SK-N-SH (cell line): ENCODE measurements around the gene IL17REL. TPM values are rescaled to one million over a fixed set of nuclear protein-coding genes. Genes with fewer than 3 reads are reported as not detected.

Experiments used
- CTCF ChIA-PET: fragments of 300-600, 350-600 bp; formaldehyde crosslinking; extraction: SDS; loops from one replicate; lab custom pipeline; 2021; lab: Yijun Ruan, JAX
- POLR2A ChIA-PET: fragments of 350-600 bp; sonication (Branson Sonifier 250); formaldehyde crosslinking; extraction: SDS; loops from one replicate; lab custom pipeline; 2020; ENCODE audit warnings: antibody characterized with exemption, inconsistent platforms; lab: Yijun Ruan, JAX
- DNase-seq: peaks from one replicate; pipeline ENCODE4 v3.0.0; 2012
- H2AFZ ChIP-seq: fragments of 200-600 bp; sonication (generic); 2 replicates; pipeline ENCODE4 v1.8.1; 2016; ENCODE audit warnings: antibody characterized with exemption, mild to moderate bottlenecking, low read depth
- H3F3A ChIP-seq: fragments of 200-600 bp; sonication (generic); replicated peaks from 2 replicates; pipeline ENCODE3; 2016; ENCODE audit warnings: antibody characterized with exemption, mild to moderate bottlenecking; ENCODE audit not compliant: insufficient read depth
- H3K27ac ChIP-seq, 2 experiments: fragments of 200-500 bp in 1 of 2; fragments of 200-600 bp in 1 of 2; sonication (Bioruptor generic) in 1 of 2; sonication (generic), shearing (Covaris generic) in 1 of 2; 2 replicates each; pipeline versions ENCODE4 v1.5.1 to v1.6.1; 2014 to 2016; ENCODE audit warnings: low read depth in 2 of 2, inconsistent platforms in 1 of 2, low read length in 1 of 2, mild to moderate bottlenecking in 1 of 2, mixed read lengths in 1 of 2
- H3K27me3 ChIP-seq: fragments of 200-600 bp; sonication (generic), shearing (Covaris generic); 2 replicates; pipeline ENCODE4 v1.6.1; 2016; ENCODE audit warnings: mixed run types; ENCODE audit not compliant: insufficient read depth
- H3K36me3 ChIP-seq, 2 experiments: fragments of 200-500 bp in 1 of 2; fragments of 200-600 bp in 1 of 2; sonication (Bioruptor generic) in 1 of 2; sonication (generic) in 1 of 2; replicated peaks in 1 of 2; 2 replicates each; pipeline versions ENCODE3 to v1.5.1; 2014 to 2016; ENCODE audit warnings: low read length in 1 of 2, mild to moderate bottlenecking in 1 of 2; ENCODE audit not compliant: insufficient read depth in 2 of 2, control insufficient read depth in 1 of 2
- H3K4me1 ChIP-seq, 2 experiments: fragments of 200-500 bp in 1 of 2; fragments of 200-600 bp in 1 of 2; sonication (Bioruptor generic) in 1 of 2; sonication (generic), shearing (Covaris generic) in 1 of 2; 2 replicates each; pipeline versions ENCODE4 v1.5.1 to v1.6.1; 2014 to 2016; ENCODE audit warnings: low read depth in 1 of 2, low read length in 1 of 2, mixed run types in 1 of 2; ENCODE audit not compliant: insufficient read depth in 2 of 2, control insufficient read depth in 1 of 2
- H3K4me2 ChIP-seq: fragments of 200-600 bp; sonication (generic), shearing (Covaris generic); 2 replicates; pipeline ENCODE4 v1.6.1; 2017; ENCODE audit warnings: mixed run types
- H3K4me3 ChIP-seq, 2 experiments: fragments of 200-500 bp in 1 of 2; fragments of 200-600 bp in 1 of 2; sonication (Bioruptor generic) in 1 of 2; sonication (generic), shearing (Covaris generic) in 1 of 2; 2 replicates each; pipeline versions ENCODE4 v1.5.1 to v1.8.1; 2014 to 2016; ENCODE audit warnings: low read depth in 2 of 2, inconsistent platforms in 1 of 2, low read length in 1 of 2, mild to moderate bottlenecking in 1 of 2, mixed read lengths in 1 of 2, moderate library complexity in 1 of 2
- H3K79me2 ChIP-seq: fragments of 200-600 bp; sonication (generic); 2 replicates; pipeline ENCODE4 v1.8.1; 2017; ENCODE audit warnings: mild to moderate bottlenecking; ENCODE audit not compliant: insufficient read depth
- H3K9ac ChIP-seq: fragments of 200-600 bp; sonication (generic); 2 replicates; pipeline ENCODE4 v1.6.1; 2017; ENCODE audit warnings: mixed run types
- H3K9me2 ChIP-seq: fragments of 200-600 bp; sonication (generic); 2 replicates; pipeline ENCODE4 v1.6.1; 2017; ENCODE audit warnings: mixed run types
- H3K9me3 ChIP-seq: fragments of 200-600 bp; sonication (generic); 2 replicates; pipeline ENCODE4 v1.6.1; 2017; ENCODE audit warnings: mixed run types, mild to moderate bottlenecking, moderate library complexity
- H4K20me1 ChIP-seq: fragments of 200-600 bp; sonication (generic); 2 replicates; pipeline ENCODE4 v1.6.1; 2017; ENCODE audit warnings: mild to moderate bottlenecking, mixed run types; ENCODE audit not compliant: insufficient read depth
- EP300 ChIP-seq, 2 experiments: IDR thresholded peaks; 2 replicates each; pipeline versions ENCODE4 v1.4.0 to v1.6.1; 2012; ENCODE audit warnings: borderline replicate concordance in 1 of 2, low read depth in 1 of 2, low read length in 1 of 2
- EZH2phosphoT487 ChIP-seq: fragments of 200-600 bp; sonication (generic); IDR thresholded peaks from 2 replicates; pipeline ENCODE4 v1.6.1; 2017; ENCODE audit warnings: low read depth, mixed run types, mild to moderate bottlenecking, antibody characterized with exemption, moderate library complexity, borderline replicate concordance
- FOSL2 ChIP-seq: IDR thresholded peaks from 2 replicates; pipeline ENCODE4 v1.4.0; 2012; ENCODE audit warnings: low read depth, mild to moderate bottlenecking, moderate library complexity, borderline replicate concordance
- FOXJ3 ChIP-seq: sonication (generic); formaldehyde crosslinking; IDR thresholded peaks from 2 replicates; pipeline ENCODE4 v1.5.1; 2020; ENCODE audit warnings: mild to moderate bottlenecking, missing genetic modification reagents
- GABPA ChIP-seq: IDR thresholded peaks from 2 replicates; pipeline ENCODE4 v1.4.0; 2012; ENCODE audit warnings: low read depth, mild to moderate bottlenecking
- JUND ChIP-seq: IDR thresholded peaks from 2 replicates; pipeline ENCODE4 v1.4.0; 2012
- NFIC ChIP-seq: IDR thresholded peaks from 2 replicates; pipeline ENCODE4 v1.4.0; 2012; ENCODE audit warnings: borderline replicate concordance
- NRF1 ChIP-seq: IDR thresholded peaks from 2 replicates; pipeline ENCODE4 v1.6.1; 2012; ENCODE audit warnings: low read depth, mild to moderate bottlenecking, low read length
- RFX5 ChIP-seq: IDR thresholded peaks from 2 replicates; pipeline ENCODE4 v1.6.1; 2012; ENCODE audit warnings: mild to moderate bottlenecking, improper control_type of control experiment, low read length
- SMC3 ChIP-seq: IDR thresholded peaks from 2 replicates; pipeline ENCODE4 v1.6.1; 2012; ENCODE audit warnings: low read depth, low read length, improper control_type of control experiment
- TEAD4 ChIP-seq: IDR thresholded peaks from 2 replicates; pipeline ENCODE4 v1.4.0; 2012; ENCODE audit warnings: mild to moderate bottlenecking, borderline replicate concordance; ENCODE audit not compliant: insufficient read depth
- USF2 ChIP-seq: fragments of 150-350 bp; IDR thresholded peaks from 2 replicates; pipeline ENCODE4 v1.6.1; 2017; ENCODE audit warnings: antibody characterized with exemption, low read length, low read depth, borderline replicate concordance
- YY1 ChIP-seq: IDR thresholded peaks from 2 replicates; pipeline ENCODE4 v1.4.0; 2012; ENCODE audit warnings: low read depth, mild to moderate bottlenecking
- ZBTB33 ChIP-seq: IDR thresholded peaks from 2 replicates; pipeline ENCODE4 v1.4.0; 2012; ENCODE audit warnings: low read depth, borderline replicate concordance
- WGBS: methylation state at CpG from one replicate; pipeline ENCODE4 v1.1.6; 2017; ENCODE audit warnings: low lambda C conversion rate; 5-methylcytosine and 5-hydroxymethylcytosine counted together
- polyA plus RNA-seq, 3 experiments: library from polyadenylated mRNA; depleted of rRNA; stranded (reverse); fragments of >200 nt; gene quantifications; 2 replicates each; pipeline ENCODE4 v1.2.3, GENCODE V29; 2012
- TF ChIP-seq, protein P1 (sequence below): fragments of 200-600 bp; sonication (generic); IDR thresholded peaks from 2 replicates; pipeline ENCODE4 v1.6.1; 2017; ENCODE audit warnings: antibody characterized with exemption, mild to moderate bottlenecking, moderate library complexity
- TF ChIP-seq, protein P2 (sequence below): fragments of 150-350 bp; IDR thresholded peaks from 2 replicates; pipeline ENCODE4 v1.6.1; 2016; ENCODE audit warnings: mild to moderate bottlenecking, low read depth, low read length

Gene IL17REL
- polyA plus RNA-seq, 1 of the 3 experiments (the other 2 are of a cell fraction): not detected

GRCh38 chr22:50061824-50062355, 49.3 kb upstream of the IL17REL start (continued):
- TF ChIP-seq, protein P1, sequence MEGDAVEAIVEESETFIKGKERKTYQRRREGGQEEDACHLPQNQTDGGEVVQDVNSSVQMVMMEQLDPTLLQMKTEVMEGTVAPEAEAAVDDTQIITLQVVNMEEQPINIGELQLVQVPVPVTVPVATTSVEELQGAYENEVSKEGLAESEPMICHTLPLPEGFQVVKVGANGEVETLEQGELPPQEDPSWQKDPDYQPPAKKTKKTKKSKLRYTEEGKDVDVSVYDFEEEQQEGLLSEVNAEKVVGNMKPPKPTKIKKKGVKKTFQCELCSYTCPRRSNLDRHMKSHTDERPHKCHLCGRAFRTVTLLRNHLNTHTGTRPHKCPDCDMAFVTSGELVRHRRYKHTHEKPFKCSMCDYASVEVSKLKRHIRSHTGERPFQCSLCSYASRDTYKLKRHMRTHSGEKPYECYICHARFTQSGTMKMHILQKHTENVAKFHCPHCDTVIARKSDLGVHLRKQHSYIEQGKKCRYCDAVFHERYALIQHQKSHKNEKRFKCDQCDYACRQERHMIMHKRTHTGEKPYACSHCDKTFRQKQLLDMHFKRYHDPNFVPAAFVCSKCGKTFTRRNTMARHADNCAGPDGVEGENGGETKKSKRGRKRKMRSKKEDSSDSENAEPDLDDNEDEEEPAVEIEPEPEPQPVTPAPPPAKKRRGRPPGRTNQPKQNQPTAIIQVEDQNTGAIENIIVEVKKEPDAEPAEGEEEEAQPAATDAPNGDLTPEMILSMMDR: no peak
- TF ChIP-seq USF2 (no peak), SMC3 (no peak), GABPA (no peak), TEAD4 (no peak)
- TF ChIP-seq, protein P2, sequence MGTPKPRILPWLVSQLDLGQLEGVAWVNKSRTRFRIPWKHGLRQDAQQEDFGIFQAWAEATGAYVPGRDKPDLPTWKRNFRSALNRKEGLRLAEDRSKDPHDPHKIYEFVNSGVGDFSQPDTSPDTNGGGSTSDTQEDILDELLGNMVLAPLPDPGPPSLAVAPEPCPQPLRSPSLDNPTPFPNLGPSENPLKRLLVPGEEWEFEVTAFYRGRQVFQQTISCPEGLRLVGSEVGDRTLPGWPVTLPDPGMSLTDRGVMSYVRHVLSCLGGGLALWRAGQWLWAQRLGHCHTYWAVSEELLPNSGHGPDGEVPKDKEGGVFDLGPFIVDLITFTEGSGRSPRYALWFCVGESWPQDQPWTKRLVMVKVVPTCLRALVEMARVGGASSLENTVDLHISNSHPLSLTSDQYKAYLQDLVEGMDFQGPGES: no peak

- no peak for DNase-seq
- Histone ChIP-seq H3K36me3 (no peaks in the 10 kb centered on the region), H4K20me1 (no peaks in the 10 kb centered on the region), H2AFZ (no peak overlapping the region), H3K9ac (no peak overlapping the region), H3K79me2 (no peaks in the 10 kb centered on the region), H3K4me3 (no peak overlapping the region)
- POLR2A ChIA-PET: no interaction called here
- 85% methylated on average over 9 of the region's 27 CpGs for WGBS
- no peak for TF ChIP-seq EP300 (IDR thresholded peaks at IDR 0.05; ENCODE audit: borderline replicate concordance in 1 of 2, low read depth in 1 of 2, low read length in 1 of 2)
- no peak for TF ChIP-seq EZH2phosphoT487
- TF ChIP-seq RFX5: no peak
- TF ChIP-seq YY1: no peak
- TF ChIP-seq, protein P1: no peak
- no peak for TF ChIP-seq JUND
- TF ChIP-seq NFIC: no peak
- no peak for TF ChIP-seq FOXJ3 (CRISPR knock-in tag)
- TF ChIP-seq ZBTB33: no peak
- no peak for TF ChIP-seq FOSL2
- no peak for TF ChIP-seq NRF1
- no peak for TF ChIP-seq TEAD4
- TF ChIP-seq, all 33 proteins: peak for 0
- CTCF ChIA-PET: interaction anchor here (1.6 kb wide), 1 partner anchor 110 kb away, joined by 5 read pairs; the partner anchor contains the start of gene PANX2
- no peak overlapping the region for H3K4me2 ChIP-seq
- H3K9me2 ChIP-seq: no peaks in the 10 kb centered on the region
- no peaks in the 10 kb centered on the region for H3F3A ChIP-seq
- H3K9me3 ChIP-seq: no peaks in the 10 kb centered on the region
- peaks cover 20% of the 10 kb centered on the region for H3K27me3 ChIP-seq
- no peak overlapping the region for H3K27ac ChIP-seq
- H3K4me1 ChIP-seq: no peaks in the 10 kb centered on the region; a peak in 1 of 4 replicates
Observed at GRCh38 chr22:50061141-50061823, 48.7 kb upstream of the IL17REL start.
